Activated naive CD4-positive, alpha-beta T cell treated with Interleukin-2 at 50 U/mL for 16 hours (primary cell): ENCODE data around the gene NR1I3.
A peak's percentile ranks its signal among the peaks of the same experiment; 100 is the strongest.

ENCODE experiments used
- DNase-seq: peaks from one replicate; pipeline ENCODE4 v3.0.0-alpha.2; 2020

Gene NR1I3

GRCh38 chr1:161216945-161217712 lies 20.9 kb downstream of the NR1I3 start:
- DNase-seq, result no peak

- no peak for DNase-seq
Observed at GRCh38 chr1:161215076-161215475, 22.9 kb downstream of the NR1I3 start, which contains the start of gene FCER1G. Gene FCER1G, plus strand, starts transcription at chr1:161215295. Its CDS starts 27 bp downstream, at chr1:161215322.

- no peak for DNase-seq
Observed at GRCh38 chr1:161214369-161214768, 23.6 kb downstream of the NR1I3 start.

- DNase-seq, result peak; percentile 72
Observed at GRCh38 chr1:161209790-161210409, 28.1 kb downstream of the NR1I3 start.

- DNase-seq, result no peak
Observed at GRCh38 chr1:161207173-161207572, 30.8 kb downstream of the NR1I3 start.

GRCh38 chr1:161206411-161207140 lies 31.4 kb downstream of the NR1I3 start:
- DNase-seq, result no peak

- DNase-seq, result peak; percentile 95
Observed at GRCh38 chr1:161201836-161202712, 35.9 kb downstream of the NR1I3 start, which contains the start of gene NDUFS2. Gene NDUFS2, plus strand, starts transcription at chr1:161202367. Its CDS starts 19 bp downstream, at chr1:161202386.

- no peak for DNase-seq
Observed at GRCh38 chr1:161200992-161201835, 36.8 kb downstream of the NR1I3 start.

- no peak for DNase-seq
Observed at GRCh38 chr1:161200421-161200991, 37.5 kb downstream of the NR1I3 start.

GRCh38 chr1:161199506-161200139 lies 38.4 kb downstream of the NR1I3 start:
- no peak for DNase-seq

GRCh38 chr1:161198897-161199431 lies 39.0 kb downstream of the NR1I3 start, which contains the start of gene ADAMTS4:
Gene ADAMTS4, minus strand, starts transcription at chr1:161199054. Its CDS starts 427 bp downstream, at chr1:161198627.
- DNase-seq, result no peak

GRCh38 chr1:161198194-161198896 lies 39.7 kb downstream of the NR1I3 start:
- no peak for DNase-seq

- no peak for DNase-seq
Observed at GRCh38 chr1:161197560-161198193, 40.3 kb downstream of the NR1I3 start.

- DNase-seq, result no peak
Observed at GRCh38 chr1:161196521-161197451, 41.2 kb downstream of the NR1I3 start.

GRCh38 chr1:161196111-161196510 lies 41.9 kb downstream of the NR1I3 start:
- no peak for DNase-seq

GRCh38 chr1:161195171-161195570 lies 42.8 kb downstream of the NR1I3 start:
- no peak for DNase-seq

GRCh38 chr1:161193561-161194235 lies 44.3 kb downstream of the NR1I3 start:
- no peak for DNase-seq
